HepG2 (cell line): ENCODE data around the gene SFRP4. TPM values are rescaled to one million over a fixed set of nuclear protein-coding genes. Genes with fewer than 3 reads are reported as not detected.
A peak's percentile ranks its signal among the peaks of the same experiment; 100 is the strongest.

Experiments
- ASH2L ChIP-seq: fragments of 300-600, 200-600 bp; sonication (generic); IDR thresholded peaks from 2 replicates; pipeline ENCODE4 v1.7.0; 2017; ENCODE audit warnings: low read depth, mild to moderate bottlenecking, moderate library complexity, mixed read lengths, low read length; ENCODE audit not compliant: insufficient read length
- CCAR2 ChIP-seq: fragments of 200-400 bp; formaldehyde crosslinking; optimal IDR thresholded peaks from 2 replicates; pipeline ENCODE3; 2018; ENCODE audit warnings: low read depth, mild to moderate bottlenecking, low read length, moderate library complexity
- CREB1 ChIP-seq, 2 experiments: fragments of 450-650 bp in 1 of 2; IDR thresholded peaks; 2 replicates each; pipeline ENCODE4 v1.6.1; 2016 to 2017; ENCODE audit warnings: control low read depth in 1 of 2, mild to moderate bottlenecking in 1 of 2, missing compliant biosample characterization in 1 of 2, missing genetic modification characterization in 1 of 2
- LBX2 ChIP-seq: sonication (generic); formaldehyde crosslinking; IDR thresholded peaks from 2 replicates; pipeline ENCODE4 v1.5.0; 2020; ENCODE audit warnings: missing genetic modification reagents, mild to moderate bottlenecking, borderline replicate concordance
- MZF1 ChIP-seq: sonication (generic); formaldehyde crosslinking; IDR thresholded peaks from 2 replicates; pipeline ENCODE4 v1.8.1; 2023; ENCODE audit warnings: mild to moderate bottlenecking, missing genetic modification reagents, borderline replicate concordance
- ZFP91 ChIP-seq: sonication (generic); formaldehyde crosslinking; IDR thresholded peaks from 2 replicates; pipeline ENCODE4 v1.9.0; 2022; ENCODE audit warnings: missing genetic modification reagents, mild to moderate bottlenecking, borderline replicate concordance
- ZNF143 ChIP-seq: sonication (generic); formaldehyde crosslinking; IDR thresholded peaks from 2 replicates; pipeline ENCODE4 v1.4.0; 2020; ENCODE audit warnings: missing genetic modification reagents
- ZNF225 ChIP-seq: sonication (generic); formaldehyde crosslinking; IDR thresholded peaks from 2 replicates; pipeline ENCODE4 v1.4.0; 2020; ENCODE audit warnings: mild to moderate bottlenecking, missing genetic modification reagents
- ZNF407 ChIP-seq: sonication (generic); formaldehyde crosslinking; IDR thresholded peaks from one replicate; pipeline ENCODE4 v1.5.1; 2020; ENCODE audit warnings: mild to moderate bottlenecking, missing genetic modification reagents; ENCODE audit errors: not compliant biosample characterization
- ZNF788 ChIP-seq: sonication (generic); formaldehyde crosslinking; IDR thresholded peaks from 2 replicates; pipeline ENCODE4 v1.5.0; 2020; ENCODE audit warnings: mild to moderate bottlenecking, missing genetic modification reagents, borderline replicate concordance
- ZNF800 ChIP-seq: sonication (generic); formaldehyde crosslinking; IDR thresholded peaks from 2 replicates; pipeline ENCODE4 v1.4.0; 2020; ENCODE audit warnings: missing genetic modification reagents
- polyA plus RNA-seq, 8 experiments: library from polyadenylated mRNA; depleted of rRNA in 3 of 8; stranded (reverse) in 7 of 8; unstranded in 1 of 8; fragments of >200 nt; fragmentation: Illumina TruSeq in 4 of 8; extraction: Trizol in 4 of 8; gene quantifications; 2 replicates each; pipeline versions ENCODE4 v1.2.1 to v1.2.3, GENCODE V29; 2011 to 2016; ENCODE audit warnings: low read depth in 4 of 8, missing spikeins in 1 of 8, mixed read lengths in 1 of 8; ENCODE audit not compliant: insufficient read depth in 1 of 8
- total RNA-seq, 5 experiments: library from RNA; depleted of rRNA; stranded (reverse); fragments of >200 nt; fragmentation: Illumina TruSeq; extraction: Trizol; gene quantifications; 2 replicates each; pipeline ENCODE4 v1.2.3, GENCODE V29; 2016; ENCODE audit warnings: low read depth in 1 of 5
- TF ChIP-seq, protein P1 (sequence below): fragments of 450-650 bp; IDR thresholded peaks from 2 replicates; pipeline ENCODE4 v1.6.1; 2017

SFRP4 gene
- total and polyA plus RNA-seq, 2 of the 13 experiments (the other 11 are each of a cell fraction or from before 2014, with no cell fraction given), result 0.96 to 1.8 TPM

DNA sequence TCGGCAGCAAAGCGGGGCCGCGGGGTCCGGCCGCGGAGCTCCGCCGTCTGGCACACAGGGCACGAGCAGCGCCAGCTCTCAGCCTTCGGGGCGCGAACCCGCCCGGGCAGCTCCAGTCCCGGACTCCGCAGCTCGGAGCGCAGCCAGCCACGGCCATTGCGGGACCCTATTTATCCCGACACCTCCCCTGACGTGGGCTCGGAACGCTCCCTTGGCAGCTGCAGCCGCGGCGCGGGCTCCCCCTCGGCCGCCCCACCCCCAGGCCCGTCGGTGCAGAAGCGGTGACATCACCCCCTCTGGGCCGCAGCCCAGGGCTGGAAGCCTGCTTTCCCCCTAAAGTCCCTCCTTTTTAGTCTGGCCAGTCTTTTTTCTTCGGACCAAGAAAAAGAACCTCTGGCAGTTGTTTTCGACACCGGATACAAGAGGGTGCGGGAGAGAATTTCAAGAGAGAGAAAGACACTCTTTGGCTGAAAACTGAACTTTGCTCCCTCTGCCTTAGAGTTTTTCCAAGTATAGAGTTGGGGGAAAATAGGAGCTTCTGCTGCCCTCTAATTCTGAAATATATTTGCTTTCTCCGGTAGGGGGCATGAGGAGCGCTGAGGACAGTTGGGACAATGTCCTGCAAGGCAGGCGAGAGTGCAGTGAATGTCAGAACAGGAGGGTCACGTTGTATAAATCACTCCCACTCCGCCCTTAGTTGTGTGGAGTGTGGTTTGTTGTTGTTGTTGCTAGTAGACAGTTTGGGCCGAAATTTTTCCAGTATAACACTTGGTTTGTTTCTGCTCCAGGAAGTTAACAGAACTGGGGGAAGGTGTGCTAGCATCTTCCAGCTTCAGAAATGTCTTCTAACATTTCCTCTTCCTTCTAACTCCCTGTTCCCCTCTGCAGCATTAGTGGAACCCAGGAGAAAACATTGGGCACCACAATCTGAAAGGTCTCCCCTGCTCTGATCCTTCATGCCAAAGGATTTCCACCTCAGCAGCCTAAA is at the start of gene SFRP4 (continued):
- peak; percentile 90; the same call in 1 of the 2 replicates for TF ChIP-seq ZNF800 (CRISPR knock-in tag)
- TF ChIP-seq ZNF225 (CRISPR knock-in tag), result 0 out of 2 replicates have a peak, but pooled peaks have one; percentile 7
- TF ChIP-seq, protein P1, sequence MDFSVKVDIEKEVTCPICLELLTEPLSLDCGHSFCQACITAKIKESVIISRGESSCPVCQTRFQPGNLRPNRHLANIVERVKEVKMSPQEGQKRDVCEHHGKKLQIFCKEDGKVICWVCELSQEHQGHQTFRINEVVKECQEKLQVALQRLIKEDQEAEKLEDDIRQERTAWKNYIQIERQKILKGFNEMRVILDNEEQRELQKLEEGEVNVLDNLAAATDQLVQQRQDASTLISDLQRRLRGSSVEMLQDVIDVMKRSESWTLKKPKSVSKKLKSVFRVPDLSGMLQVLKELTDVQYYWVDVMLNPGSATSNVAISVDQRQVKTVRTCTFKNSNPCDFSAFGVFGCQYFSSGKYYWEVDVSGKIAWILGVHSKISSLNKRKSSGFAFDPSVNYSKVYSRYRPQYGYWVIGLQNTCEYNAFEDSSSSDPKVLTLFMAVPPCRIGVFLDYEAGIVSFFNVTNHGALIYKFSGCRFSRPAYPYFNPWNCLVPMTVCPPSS, result no peak
- TF ChIP-seq MZF1, result no peak
- TF ChIP-seq ZFP91 (CRISPR knock-in tag), result peak; percentile 65; the same call in 1 of the 2 replicates
- peak; percentile 38; the same call in 1 of the 2 replicates for TF ChIP-seq ZNF788 (CRISPR knock-in tag)
- TF ChIP-seq CREB1 (IDR thresholded peaks at IDR 0.05), result peak; percentile 14; the same call in 1 of the 2 replicates
- 0 out of 2 replicates have a peak, but pooled peaks have one; percentile 17 for TF ChIP-seq CREB1 (CRISPR knock-in tag; IDR thresholded peaks at IDR 0.05)
- peak; percentile 39 for TF ChIP-seq ASH2L
- TF ChIP-seq ZNF143, result no peak
- TF ChIP-seq LBX2 (CRISPR knock-in tag), result no peak
- TF ChIP-seq CCAR2, result no peak
- no peak for TF ChIP-seq ZNF407 (CRISPR knock-in tag)
